HepG2 (cell line): ENCODE results near the gene PLD6. TPM values are rescaled to one million over a fixed set of nuclear protein-coding genes. Genes with fewer than 3 reads are reported as not detected.

Source experiments
- ATAC-seq: fragments of 200-7000 bp; cut with Tn5 transposase; 3 replicates; pipeline ENCODE4 v1.9.1; 2020; ENCODE audit warnings: mild to moderate bottlenecking, moderate library complexity
- BruUV-seq: library from RNA; stranded (reverse); fragments of 400-500 nt; replicated peaks from 2 replicates; lab custom pipeline; 2021; lab: Mats Ljungman, UMichigan
- CTCF ChIA-PET: fragments of 300-600 bp; formaldehyde crosslinking; extraction: SDS; loops from one replicate; lab custom pipeline; 2021; ENCODE audit warnings: low total read pairs, inconsistent platforms, low intra/inter-chr PET ratio; lab: Yijun Ruan, JAX
- POLR2A ChIA-PET: fragments of 350-600 bp; sonication (Branson Sonifier 250); formaldehyde crosslinking; loops from one replicate; lab custom pipeline; 2020; ENCODE audit warnings: antibody characterized with exemption, inconsistent platforms; lab: Yijun Ruan, JAX
- DNase-seq: peaks from one replicate; pipeline ENCODE4 v3.0.0-alpha.2; 2015; ENCODE audit warnings: low spot score
- FAIRE-seq: peaks from 3 replicates; lab custom pipeline; 2011; peaks lifted over from hg19 to GRCh38; lab: Jason Lieb, UNC
- H2AFZ ChIP-seq: one replicate; pipeline ENCODE4 v1.6.1; 2011; ENCODE audit warnings: low read length, inconsistent platforms
- H3K27ac ChIP-seq: fragments of 300-600 bp; 3 replicates; pipeline ENCODE4 v1.8.0; 2011; ENCODE audit warnings: mixed run types, mild to moderate bottlenecking, mixed read lengths, low read length, inconsistent platforms; ENCODE audit not compliant: insufficient read depth; ENCODE audit errors: extremely low read length
- H3K27me3 ChIP-seq, 2 experiments: fragments of 200-600 bp in 1 of 2; 2 replicates in 1 of 2; 3 replicates in 1 of 2; pipeline versions ENCODE4 v1.6.0 to v1.8.0; 2011; ENCODE audit warnings: low read length in 2 of 2, mild to moderate bottlenecking in 2 of 2, moderate library complexity in 2 of 2, inconsistent platforms in 1 of 2; ENCODE audit not compliant: insufficient read depth in 2 of 2, control insufficient read depth in 1 of 2
- H3K36me3 ChIP-seq, 2 experiments: fragments of 200-600 bp in 1 of 2; replicated peaks in 1 of 2; 2 replicates in 1 of 2; 3 replicates in 1 of 2; pipeline versions ENCODE4 v1.5.1 to v1.8.0; 2011; ENCODE audit warnings: low read length in 2 of 2, inconsistent platforms in 1 of 2; ENCODE audit not compliant: insufficient read depth in 2 of 2, control insufficient read depth in 1 of 2
- H3K4me1 ChIP-seq: 2 replicates; pipeline ENCODE4 v1.5.1; 2012; ENCODE audit warnings: low read length, inconsistent platforms; ENCODE audit not compliant: insufficient read depth
- H3K4me2 ChIP-seq: 2 replicates; pipeline ENCODE4 v1.6.0; 2011; ENCODE audit warnings: low read depth, low read length, inconsistent platforms
- H3K4me3 ChIP-seq, 3 experiments: fragments of 200-600 bp in 1 of 3; sonication (generic), shearing (Covaris generic) in 1 of 3; replicated peaks in 1 of 3; 2 replicates each; pipeline ENCODE4 v1.5.1; 2011 to 2016; ENCODE audit warnings: low read length in 3 of 3, inconsistent platforms in 2 of 3, low read depth in 2 of 3, mild to moderate bottlenecking in 2 of 3, control low read depth in 1 of 3, mixed read lengths in 1 of 3; ENCODE audit not compliant: insufficient read depth in 1 of 3
- H3K79me2 ChIP-seq: one replicate; pipeline ENCODE4 v1.6.1; 2011; ENCODE audit warnings: low read length, inconsistent platforms; ENCODE audit not compliant: insufficient read depth
- H3K9ac ChIP-seq: 2 replicates; pipeline ENCODE4 v1.6.0; 2011; ENCODE audit warnings: mild to moderate bottlenecking, low read depth, low read length, inconsistent platforms; ENCODE audit not compliant: insufficient read depth
- H3K9me3 ChIP-seq: 2 replicates; pipeline ENCODE4 v1.5.1; 2012; ENCODE audit warnings: mild to moderate bottlenecking, low read length
- H4K20me1 ChIP-seq: 2 replicates; pipeline ENCODE4 v1.6.0; 2011; ENCODE audit warnings: inconsistent platforms, mild to moderate bottlenecking, low read length, moderate library complexity; ENCODE audit not compliant: insufficient read depth
- AHDC1 ChIP-seq: sonication (generic); formaldehyde crosslinking; IDR thresholded peaks from 2 replicates; pipeline ENCODE4 v1.5.1; 2020; ENCODE audit warnings: mild to moderate bottlenecking, missing genetic modification reagents, borderline replicate concordance
- ARNT2 ChIP-seq: sonication (generic); formaldehyde crosslinking; IDR thresholded peaks from 2 replicates; pipeline ENCODE4 v1.8.0; 2022; ENCODE audit warnings: mild to moderate bottlenecking, low read depth, missing genetic modification reagents, moderate library complexity
- BHLHE40 ChIP-seq: IDR thresholded peaks from 2 replicates; pipeline ENCODE4 v1.6.1; 2011; ENCODE audit warnings: low read length, improper control_type of control experiment
- CENPT ChIP-seq: sonication (generic); formaldehyde crosslinking; IDR thresholded peaks from 2 replicates; pipeline ENCODE4 v1.8.0; 2022; ENCODE audit warnings: low read depth, mild to moderate bottlenecking, moderate library complexity, missing genetic modification reagents
- ELF3 ChIP-seq: IDR thresholded peaks from 2 replicates; pipeline ENCODE4 v1.6.1; 2016; ENCODE audit warnings: missing genetic modification reagents, missing compliant biosample characterization
- GLI4 ChIP-seq: sonication (generic); formaldehyde crosslinking; IDR thresholded peaks from 2 replicates; pipeline ENCODE4 v1.5.1; 2020; ENCODE audit warnings: missing genetic modification reagents, mild to moderate bottlenecking, moderate library complexity, borderline replicate concordance
- HNRNPUL1 ChIP-seq: fragments of 200-400 bp; formaldehyde crosslinking; IDR thresholded peaks from 2 replicates; pipeline ENCODE4 v1.6.1; 2017; ENCODE audit warnings: low read depth, mild to moderate bottlenecking, low read length, moderate library complexity
- MZF1 ChIP-seq: sonication (generic); formaldehyde crosslinking; IDR thresholded peaks from 2 replicates; pipeline ENCODE4 v1.8.1; 2023; ENCODE audit warnings: mild to moderate bottlenecking, missing genetic modification reagents, borderline replicate concordance
- RCOR2 ChIP-seq: IDR thresholded peaks from 2 replicates; pipeline ENCODE4 v1.6.1; 2016; ENCODE audit warnings: missing biosample characterization, missing genetic modification reagents
- SIN3B ChIP-seq: fragments of 150-350 bp; IDR thresholded peaks from 2 replicates; pipeline ENCODE4 v1.6.1; 2014; ENCODE audit warnings: low read length
- THYN1 ChIP-seq: sonication (generic); formaldehyde crosslinking; IDR thresholded peaks from 2 replicates; pipeline ENCODE4 v1.8.1; 2023; ENCODE audit warnings: low read depth, mild to moderate bottlenecking, moderate library complexity, missing genetic modification reagents, borderline replicate concordance
- ZC3H4 ChIP-seq: sonication (generic); formaldehyde crosslinking; IDR thresholded peaks from 2 replicates; pipeline ENCODE4 v1.4.0; 2020; ENCODE audit warnings: missing genetic modification reagents, borderline replicate concordance
- ZNF350 ChIP-seq: sonication (generic); formaldehyde crosslinking; IDR thresholded peaks from 2 replicates; pipeline ENCODE4 v1.4.0; 2020; ENCODE audit warnings: mild to moderate bottlenecking, low read depth, missing genetic modification reagents, borderline replicate concordance
- ZNF878 ChIP-seq: sonication (generic); formaldehyde crosslinking; IDR thresholded peaks from 2 replicates; pipeline ENCODE4 v1.8.1; 2023; ENCODE audit warnings: mild to moderate bottlenecking, missing genetic modification reagents, moderate library complexity
- WGBS: methylation state at CpG from one replicate; pipeline ENCODE4 v1.1.6; 2017; ENCODE audit warnings: low lambda C conversion rate; 5-methylcytosine and 5-hydroxymethylcytosine counted together
- in situ Hi-C: cut with HindIII; loops from 2 replicates; pipeline ENCODE4 v1.10.0; 2017; ENCODE audit warnings: low pct_unique_long_range_greater_than_20kb; ENCODE audit not compliant: extremely low pct_ligation_motif_present
- intact Hi-C: fragments of 100-400 bp; cut with micrococcal nuclease; formaldehyde crosslinking; loops from one replicate; pipeline ENCODE4 v1.10.0; 2022; ENCODE audit not compliant: unreplicated experiment
- polyA plus RNA-seq, 8 experiments: library from polyadenylated mRNA; depleted of rRNA in 3 of 8; stranded (reverse) in 7 of 8; unstranded in 1 of 8; fragments of >200 nt; fragmentation: Illumina TruSeq in 4 of 8; extraction: Trizol in 4 of 8; gene quantifications; 2 replicates each; pipeline versions ENCODE4 v1.2.1 to v1.2.3, GENCODE V29; 2011 to 2016; ENCODE audit warnings: low read depth in 4 of 8, missing spikeins in 1 of 8, mixed read lengths in 1 of 8; ENCODE audit not compliant: insufficient read depth in 1 of 8
- total RNA-seq, 5 experiments: library from RNA; depleted of rRNA; stranded (reverse); fragments of >200 nt; fragmentation: Illumina TruSeq; extraction: Trizol; gene quantifications; 2 replicates each; pipeline ENCODE4 v1.2.3, GENCODE V29; 2016; ENCODE audit warnings: low read depth in 1 of 5
- TF ChIP-seq, protein P1 (sequence below): IDR thresholded peaks from 2 replicates; pipeline ENCODE4 v1.6.1; 2016
- TF ChIP-seq, protein P2 (sequence below): IDR thresholded peaks from 2 replicates; pipeline ENCODE4 v1.6.1; 2016; ENCODE audit warnings: missing biosample characterization, missing genetic modification reagents, low read depth

The PLD6 gene
- total and polyA plus RNA-seq, 2 of the 13 experiments (the other 11 are each of a cell fraction or from before 2014, with no cell fraction given): 5.2 to 11.4 TPM

DNA sequence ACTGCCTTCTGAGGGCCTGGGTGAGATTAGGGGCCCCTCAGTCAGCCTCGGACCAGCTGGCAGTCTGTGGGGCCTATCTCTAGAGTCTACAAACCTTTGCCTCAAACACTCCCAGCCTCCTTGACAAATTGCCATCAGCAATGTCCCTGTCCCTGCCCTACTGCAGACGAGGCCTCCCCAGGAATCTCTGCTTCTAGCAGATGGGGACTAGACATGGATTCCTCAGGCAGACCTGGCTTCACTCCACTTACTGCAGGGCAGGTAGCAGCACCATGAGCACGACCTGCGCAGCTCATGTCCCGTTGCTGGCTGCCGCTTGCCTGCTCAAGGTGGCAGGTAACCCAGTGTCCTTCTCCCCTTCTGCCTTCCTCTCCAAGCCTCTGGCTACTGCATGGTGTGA, 49.1 kb downstream of the PLD6 start (continued):
- no peak for TF ChIP-seq AHDC1
- no peak for TF ChIP-seq ZNF350 (CRISPR knock-in tag)
- TF ChIP-seq ZNF878 (CRISPR knock-in tag): no peak

DNA sequence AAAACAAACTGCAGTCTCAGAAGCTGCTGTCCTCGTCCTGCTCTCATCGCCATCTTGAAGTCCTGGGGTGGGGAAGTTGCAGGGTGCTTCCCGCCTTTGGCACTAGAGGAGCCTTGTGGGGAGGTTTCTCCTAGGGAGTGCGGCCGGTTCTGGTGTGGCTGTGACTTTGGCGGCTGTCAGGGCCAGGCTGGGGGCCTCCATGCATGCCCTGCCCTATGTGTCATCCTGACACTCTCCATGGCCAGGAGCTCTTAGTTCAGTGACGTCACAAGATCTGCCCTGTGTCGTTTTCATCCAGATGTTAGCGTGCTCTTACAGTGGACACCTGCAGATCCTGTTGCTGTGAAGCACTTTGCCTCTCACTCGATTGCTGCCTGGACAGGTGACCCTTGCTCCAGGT, 49.6 kb downstream of the PLD6 start:
- ChIA-PET CTCF (no interaction called here), POLR2A (no interaction called here)
- no peak for ATAC-seq
- H3K79me2 ChIP-seq: no peaks in the 10 kb centered on the region
- DNase-seq: no peak
- H4K20me1 ChIP-seq: no peaks in the 10 kb centered on the region
- BruUV-seq: no TSS peak
- H3K9me3 ChIP-seq: no peaks in the 10 kb centered on the region
- FAIRE-seq: no peak
- 90% methylated on average over 6 of the region's 10 CpGs for WGBS
- H3K4me2 ChIP-seq: no peak overlapping the region
- in situ Hi-C loops: no loop called here
- no peak overlapping the region for H2AFZ ChIP-seq
- no peaks in the 10 kb centered on the region for H3K27me3 ChIP-seq
- H3K27ac ChIP-seq: no peak overlapping the region
- H3K36me3 ChIP-seq: peaks cover 17 to 71% of the 10 kb centered on the region in 2 experiments
- H3K9ac ChIP-seq: no peak overlapping the region
- no peaks in the 10 kb centered on the region for H3K4me1 ChIP-seq
- no peak overlapping the region for H3K4me3 ChIP-seq
- intact Hi-C loops: no loop called here
- TF ChIP-seq ZC3H4 (CRISPR knock-in tag) (no peak), ARNT2 (CRISPR knock-in tag) (no peak), MZF1 (CRISPR knock-in tag) (no peak), HNRNPUL1 (no peak), BHLHE40 (no peak), RCOR2 (CRISPR knock-in tag) (no peak), GLI4 (no peak), ZNF350 (CRISPR knock-in tag) (no peak), ELF3 (no peak), CENPT (no peak), SIN3B (no peak), THYN1 (CRISPR knock-in tag) (no peak)
- TF ChIP-seq, protein P1, sequence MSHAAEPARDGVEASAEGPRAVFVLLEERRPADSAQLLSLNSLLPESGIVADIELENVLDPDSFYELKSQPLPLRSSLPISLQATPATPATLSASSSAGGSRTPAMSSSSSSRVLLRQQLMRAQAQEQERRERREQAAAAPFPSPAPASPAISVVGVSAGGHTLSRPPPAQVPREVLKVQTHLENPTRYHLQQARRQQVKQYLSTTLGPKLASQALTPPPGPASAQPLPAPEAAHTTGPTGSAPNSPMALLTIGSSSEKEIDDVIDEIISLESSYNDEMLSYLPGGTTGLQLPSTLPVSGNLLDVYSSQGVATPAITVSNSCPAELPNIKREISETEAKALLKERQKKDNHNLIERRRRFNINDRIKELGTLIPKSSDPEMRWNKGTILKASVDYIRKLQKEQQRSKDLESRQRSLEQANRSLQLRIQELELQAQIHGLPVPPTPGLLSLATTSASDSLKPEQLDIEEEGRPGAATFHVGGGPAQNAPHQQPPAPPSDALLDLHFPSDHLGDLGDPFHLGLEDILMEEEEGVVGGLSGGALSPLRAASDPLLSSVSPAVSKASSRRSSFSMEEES: no peak
- TF ChIP-seq, protein P2, sequence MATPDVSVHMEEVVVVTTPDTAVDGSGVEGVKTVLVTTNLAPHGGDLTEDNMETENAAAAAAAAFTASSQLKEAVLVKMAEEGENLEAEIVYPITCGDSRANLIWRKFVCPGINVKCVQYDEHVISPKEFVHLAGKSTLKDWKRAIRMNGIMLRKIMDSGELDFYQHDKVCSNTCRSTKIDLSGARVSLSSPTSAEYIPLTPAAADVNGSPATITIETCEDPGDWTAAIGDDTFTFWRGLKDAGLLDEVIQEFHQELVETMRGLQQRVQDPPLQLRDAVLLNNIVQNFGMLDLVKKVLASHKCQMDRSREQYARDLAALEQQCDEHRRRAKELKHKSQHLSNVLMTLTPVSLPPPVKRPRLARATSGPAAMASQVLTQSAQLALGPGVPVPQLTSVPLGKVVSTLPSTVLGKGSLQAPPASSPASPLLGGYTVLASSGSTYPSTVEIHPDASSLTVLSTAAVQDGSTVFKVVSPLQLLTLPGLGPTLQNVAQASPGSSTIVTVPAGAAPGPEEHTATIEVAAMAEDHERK (CRISPR knock-in tag): no peak
